Trophoblast cell (in vitro differentiated cells and primary cell): ENCODE data around the gene FHOD1.
A peak's percentile ranks its signal among the peaks of the same experiment; 100 is the strongest.

Experiments
- DNase-seq, 2 donors: peaks; one replicate each; pipeline ENCODE4 v3.0.0-alpha.2; 2016
- H2AFZ ChIP-seq: 2 replicates; pipeline ENCODE4 v1.6.1; 2013; ENCODE audit warnings: low read length, moderate library complexity, mild to moderate bottlenecking; ENCODE audit not compliant: insufficient read depth, poor library complexity
- H2AK5ac ChIP-seq: 2 replicates; pipeline ENCODE4 v1.6.1; 2013; ENCODE audit warnings: mild to moderate bottlenecking, low read length
- H2BK120ac ChIP-seq: 2 replicates; pipeline ENCODE4 v1.6.1; 2013; ENCODE audit warnings: low read length, mild to moderate bottlenecking, moderate library complexity; ENCODE audit not compliant: insufficient read depth, poor library complexity
- H2BK12ac ChIP-seq: 2 replicates; pipeline ENCODE4 v1.6.1; 2013; ENCODE audit warnings: mild to moderate bottlenecking, low read length, moderate library complexity
- H2BK5ac ChIP-seq: 2 replicates; pipeline ENCODE4 v1.6.1; 2013; ENCODE audit warnings: low read length, low read depth, moderate library complexity, mild to moderate bottlenecking; ENCODE audit not compliant: poor library complexity
- H3K14ac ChIP-seq: 2 replicates; pipeline ENCODE4 v1.6.1; 2013; ENCODE audit warnings: mild to moderate bottlenecking, low read length
- H3K18ac ChIP-seq: 2 replicates; pipeline ENCODE4 v1.6.1; 2013; ENCODE audit warnings: mild to moderate bottlenecking, low read length
- H3K23ac ChIP-seq: 2 replicates; pipeline ENCODE4 v1.6.1; 2013; ENCODE audit warnings: low read length
- H3K27ac ChIP-seq: 2 replicates; pipeline ENCODE4 v1.5.1; 2013; ENCODE audit warnings: low read depth, mild to moderate bottlenecking, inconsistent platforms, low read length, moderate library complexity
- H3K27me3 ChIP-seq: 2 replicates; pipeline ENCODE4 v1.6.1; 2013; ENCODE audit warnings: inconsistent platforms, mild to moderate bottlenecking, low read length, moderate library complexity; ENCODE audit not compliant: insufficient read depth
- H3K36me3 ChIP-seq, 2 experiments: 1 replicate in 1 of 2; 2 replicates in 1 of 2; pipeline ENCODE4 v1.6.1; 2013; ENCODE audit warnings: low read length in 2 of 2, mild to moderate bottlenecking in 2 of 2, moderate library complexity in 1 of 2; ENCODE audit not compliant: insufficient read depth in 2 of 2, control insufficient read depth in 1 of 2
- H3K4ac ChIP-seq: 2 replicates; pipeline ENCODE4 v1.6.1; 2013; ENCODE audit warnings: low read depth, mild to moderate bottlenecking, low read length, moderate library complexity
- H3K4me1 ChIP-seq, 2 experiments: 1 replicate in 1 of 2; 2 replicates in 1 of 2; pipeline ENCODE4 v1.6.1; 2013; ENCODE audit warnings: low read length in 2 of 2, mild to moderate bottlenecking in 2 of 2, moderate library complexity in 1 of 2; ENCODE audit not compliant: insufficient read depth in 2 of 2, control insufficient read depth in 1 of 2
- H3K4me2 ChIP-seq: 2 replicates; pipeline ENCODE4 v1.6.1; 2013; ENCODE audit warnings: inconsistent platforms, mild to moderate bottlenecking, low read length, moderate library complexity
- H3K4me3 ChIP-seq: 2 replicates; pipeline ENCODE4 v1.5.1; 2013; ENCODE audit warnings: mild to moderate bottlenecking, low read depth, low read length, inconsistent platforms
- H3K79me1 ChIP-seq: one replicate; pipeline ENCODE4 v1.6.1; 2013; ENCODE audit warnings: low read length
- H3K79me2 ChIP-seq: 2 replicates; pipeline ENCODE4 v1.6.1; 2013; ENCODE audit warnings: low read length, mild to moderate bottlenecking; ENCODE audit not compliant: control insufficient read depth, insufficient read depth, poor library complexity
- H3K9ac ChIP-seq: 2 replicates; pipeline ENCODE4 v1.6.1; 2013; ENCODE audit warnings: mild to moderate bottlenecking, low read length
- H3K9me3 ChIP-seq: 2 replicates; pipeline ENCODE4 v1.6.1; 2013; ENCODE audit warnings: low read depth, mild to moderate bottlenecking, control low read depth, inconsistent platforms, low read length; ENCODE audit not compliant: insufficient read depth
- H4K12ac ChIP-seq: 2 replicates; pipeline ENCODE4 v1.6.1; 2013; ENCODE audit warnings: low read depth, mild to moderate bottlenecking, low read length, moderate library complexity
- H4K8ac ChIP-seq: 2 replicates; pipeline ENCODE4 v1.6.1; 2013; ENCODE audit warnings: low read depth, mild to moderate bottlenecking, low read length, moderate library complexity
- H4K91ac ChIP-seq: one replicate; pipeline ENCODE4 v1.6.1; 2013; ENCODE audit warnings: low read depth, mild to moderate bottlenecking, low read length, moderate library complexity
- WGBS: extraction: QIAGEN DNeasy Blood & Tissue Kit; methylation state at CpG from one replicate; pipeline ENCODE4 v1.1.7; 2013; ENCODE audit warnings: missing lambda C conversion rate; ENCODE audit not compliant: insufficient read length, insufficient coverage; ENCODE audit errors: extremely low coverage; 5-methylcytosine and 5-hydroxymethylcytosine counted together

The FHOD1 gene

DNA sequence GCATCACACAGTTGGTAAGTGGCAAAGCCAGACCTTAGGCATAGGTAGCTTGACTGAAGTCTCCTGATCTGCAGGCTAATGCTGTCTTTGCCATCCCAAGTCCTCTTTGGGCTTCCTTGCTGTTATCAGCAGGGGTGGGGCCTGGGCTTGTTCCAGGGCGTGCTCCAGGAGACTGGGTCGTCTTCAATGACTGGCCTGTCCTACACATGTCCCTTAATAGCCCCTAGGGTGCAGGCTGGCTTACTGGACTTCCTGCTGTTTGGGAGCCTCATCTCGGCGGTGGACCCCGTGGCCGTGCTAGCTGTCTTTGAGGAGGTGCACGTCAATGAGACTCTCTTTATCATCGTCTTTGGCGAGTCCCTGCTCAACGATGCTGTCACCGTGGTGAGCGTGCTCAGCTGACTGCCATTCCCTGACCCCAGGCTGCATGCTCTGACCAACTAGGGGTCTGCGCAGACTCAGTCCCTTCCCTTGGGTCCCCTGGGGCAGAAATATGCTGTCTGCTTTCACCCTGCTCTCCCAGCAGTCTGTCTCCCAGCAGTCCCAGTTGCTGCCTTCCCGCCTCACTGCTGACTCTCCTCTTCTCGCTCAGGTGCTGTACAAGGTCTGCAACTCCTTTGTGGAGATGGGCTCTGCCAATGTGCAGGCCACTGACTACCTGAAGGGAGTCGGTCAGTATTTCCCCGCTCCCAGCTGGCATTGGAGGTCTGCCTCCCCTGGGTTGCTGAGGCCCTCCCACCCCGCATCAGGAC lies 7.7 kb upstream of the FHOD1 start:
- Histone ChIP-seq H3K4me1 (no peaks in the 10 kb centered on the region), H3K4me2 (no peak overlapping the region), H3K23ac (no peak overlapping the region), H3K36me3 (no peaks in the 10 kb centered on the region), H3K79me1 (no peaks in the 10 kb centered on the region), H4K91ac (no peak overlapping the region), H4K12ac (no peak overlapping the region), H3K9me3 (peaks cover 5% of the 10 kb centered on the region), H3K18ac (no peak overlapping the region), H2BK5ac (no peak overlapping the region), H3K27me3 (peaks cover 3% of the 10 kb centered on the region), H4K8ac (no peak overlapping the region), H3K4me3 (no peak overlapping the region), H3K4ac (no peak overlapping the region), H2AFZ (no peak overlapping the region), H3K79me2 (no peaks in the 10 kb centered on the region), H2BK12ac (no peak overlapping the region), H2BK120ac (no peak overlapping the region), H3K27ac (no peak overlapping the region), H3K9ac (no peak overlapping the region), H3K14ac (no peak overlapping the region), H2AK5ac (no peak overlapping the region)
- DNase-seq, result no peak
- no CpG with 5 or more reads among the region's 18 CpGs for WGBS

DNA sequence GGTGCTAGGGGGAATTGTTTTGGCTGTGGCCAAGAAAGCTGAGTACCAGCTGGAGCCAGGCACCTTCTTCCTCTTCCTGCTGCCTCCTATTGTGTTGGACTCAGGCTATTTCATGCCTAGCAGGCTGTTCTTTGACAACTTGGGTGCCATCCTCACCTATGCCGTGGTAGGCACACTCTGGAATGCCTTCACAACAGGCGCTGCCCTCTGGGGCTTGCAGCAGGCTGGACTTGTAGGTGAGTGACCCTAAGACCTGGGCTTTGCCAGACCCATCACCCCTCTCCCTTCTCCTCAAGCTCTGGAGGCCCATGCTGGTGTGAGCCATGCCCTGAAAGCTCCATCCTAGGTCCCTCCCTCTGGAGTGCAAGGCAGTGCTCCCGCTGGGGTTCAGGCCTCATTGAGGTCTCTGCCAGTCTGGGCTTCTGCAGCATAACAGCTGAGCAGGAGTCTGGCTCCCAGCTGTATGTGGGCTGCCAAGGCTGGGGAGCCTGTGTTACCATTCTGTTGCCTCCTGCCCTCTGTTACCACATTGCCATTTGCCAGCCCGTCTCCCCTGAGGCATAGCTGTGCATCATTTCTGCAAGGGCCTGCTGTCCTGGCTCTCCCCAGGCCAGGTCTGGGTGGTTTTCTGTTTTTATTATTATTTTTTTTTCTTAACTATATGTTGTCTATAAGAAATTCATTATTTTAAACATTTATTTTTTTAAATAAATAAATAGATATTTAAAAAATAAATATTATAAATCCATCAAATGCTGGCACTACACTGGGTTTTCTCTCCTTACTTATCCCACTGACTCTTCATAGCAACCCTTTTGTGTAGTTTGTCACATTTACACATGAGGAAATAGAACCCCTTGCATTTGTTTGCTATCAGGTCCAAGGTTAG lies 5.6 kb upstream of the FHOD1 start:
- Histone ChIP-seq H3K4me3 (no peak overlapping the region), H3K79me2 (no peaks in the 10 kb centered on the region), H3K4ac (no peak overlapping the region), H3K4me2 (no peak overlapping the region), H4K91ac (no peak overlapping the region), H4K12ac (no peak overlapping the region), H2BK12ac (no peak overlapping the region), H3K9me3 (peaks cover 1% of the 10 kb centered on the region), H2AFZ (no peak overlapping the region), H2BK5ac (no peak overlapping the region), H3K4me1 (peaks cover 11 to 12% of the 10 kb centered on the region in 2 experiments), H4K8ac (no peak overlapping the region), H3K27ac (no peak overlapping the region), H2AK5ac (no peak overlapping the region), H3K9ac (no peak overlapping the region), H3K18ac (no peak overlapping the region), H3K14ac (no peak overlapping the region), H3K79me1 (peaks cover 2% of the 10 kb centered on the region), H3K36me3 (no peaks in the 10 kb centered on the region), H3K23ac (no peak overlapping the region), H2BK120ac (no peak overlapping the region), H3K27me3 (peaks cover 25% of the 10 kb centered on the region)
- WGBS, result no CpG with 5 or more reads among the region's 4 CpGs
- no peak for DNase-seq

DNA sequence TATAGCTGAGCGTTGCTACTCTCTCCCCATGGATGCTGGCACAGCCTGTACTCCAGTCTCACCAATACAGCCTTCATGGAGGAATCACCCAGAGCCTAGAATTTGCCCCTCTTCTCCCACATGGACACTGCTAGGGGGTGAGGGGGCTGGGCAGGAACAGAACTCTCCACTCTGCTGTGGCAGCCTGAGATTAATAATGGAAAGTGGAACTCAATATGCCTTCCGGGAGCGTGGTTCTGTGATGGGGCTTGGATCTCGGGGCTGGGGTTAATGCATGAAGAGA lies 2.7 kb upstream of the FHOD1 start:
- Histone ChIP-seq H4K12ac (no peak overlapping the region), H3K27ac (no peak overlapping the region), H2AK5ac (no peak overlapping the region), H3K79me1 (peaks cover 17% of the 10 kb centered on the region), H3K4me1 (peaks cover 21 to 26% of the 10 kb centered on the region in 2 experiments), H3K23ac (no peak overlapping the region), H3K4me2 (no peak overlapping the region), H3K79me2 (peaks cover 3% of the 10 kb centered on the region), H3K4ac (no peak overlapping the region), H2BK12ac (no peak overlapping the region), H2AFZ (no peak overlapping the region), H3K36me3 (no peaks in the 10 kb centered on the region), H2BK120ac (no peak overlapping the region), H3K18ac (no peak overlapping the region), H4K8ac (no peak overlapping the region), H3K27me3 (peaks cover 27% of the 10 kb centered on the region), H3K9ac (no peak overlapping the region), H2BK5ac (no peak overlapping the region), H3K4me3 (no peak overlapping the region), H4K91ac (no peak overlapping the region), H3K9me3 (peaks cover 1% of the 10 kb centered on the region), H3K14ac (no peak overlapping the region)
- WGBS, result no CpG with 5 or more reads among the region's 4 CpGs
- no peak for DNase-seq

DNA sequence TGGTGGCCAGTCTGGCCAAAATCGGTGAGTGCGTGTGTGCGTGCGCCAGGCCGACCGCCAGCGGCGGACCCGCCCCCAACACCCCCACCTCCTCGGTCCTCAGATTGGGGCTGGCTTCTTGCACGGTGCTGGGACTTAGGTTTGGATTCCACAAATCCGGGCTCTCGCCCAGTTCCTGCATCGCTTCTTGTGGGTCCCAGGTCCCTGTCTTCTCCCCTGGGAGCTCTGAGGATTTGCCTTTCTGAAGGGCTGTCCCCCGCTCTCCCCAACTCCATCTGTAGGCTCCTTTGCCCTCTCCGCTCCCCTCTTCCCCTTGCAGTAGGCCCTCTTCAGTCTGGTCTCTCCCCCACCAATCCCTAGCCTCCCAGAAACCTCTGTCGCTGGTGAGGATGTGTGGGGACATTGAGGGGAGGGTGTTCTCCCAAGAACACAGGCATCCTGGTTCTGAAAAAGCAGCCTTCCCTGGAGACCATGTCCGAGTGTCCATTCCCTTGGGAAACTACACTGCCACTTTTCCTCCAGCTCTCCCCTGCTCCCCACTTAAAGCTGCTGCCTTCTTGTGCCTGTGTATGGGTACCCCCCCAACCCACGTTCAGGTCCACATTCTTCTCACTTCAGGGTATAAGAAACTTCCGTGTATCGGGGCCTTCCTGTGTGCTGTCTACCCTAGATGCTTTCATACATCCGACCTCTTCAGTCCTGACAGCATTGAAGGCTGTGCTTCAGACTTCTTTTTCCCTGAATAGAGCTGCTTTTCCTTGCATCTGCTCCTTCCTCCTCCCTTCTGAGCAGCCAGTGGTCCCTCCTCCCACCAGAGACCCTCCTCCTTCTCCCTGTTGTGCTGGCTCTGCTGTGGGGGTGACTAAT lies 2.1 kb upstream of the FHOD1 start:
- Histone ChIP-seq H2BK120ac (no peak overlapping the region), H4K8ac (no peak overlapping the region), H4K91ac (no peak overlapping the region), H2AK5ac (no peak overlapping the region), H3K4me1 (peaks cover 27 to 32% of the 10 kb centered on the region in 2 experiments), H3K9ac (no peak overlapping the region), H3K27ac (no peak overlapping the region), H2AFZ (no peak overlapping the region), H3K9me3 (peaks cover 1% of the 10 kb centered on the region), H3K27me3 (peaks cover 27% of the 10 kb centered on the region), H4K12ac (no peak overlapping the region), H3K79me2 (peaks cover 3% of the 10 kb centered on the region), H3K18ac (peak overlapping the region; percentile 36), H3K4me2 (peak overlapping the region; percentile 74), H3K4ac (no peak overlapping the region), H3K4me3 (peak overlapping the region; percentile 17), H3K36me3 (no peaks in the 10 kb centered on the region), H2BK12ac (no peak overlapping the region), H3K79me1 (peaks cover 17% of the 10 kb centered on the region), H3K14ac (no peak overlapping the region), H3K23ac (no peak overlapping the region), H2BK5ac (no peak overlapping the region)
- no CpG with 5 or more reads among the region's 22 CpGs for WGBS
- no peak for DNase-seq
